Upper lobe of left lung (tissue), 6 donors: ENCODE data around the gene DOCK1. TPM values are rescaled to one million over a fixed set of nuclear protein-coding genes. Genes with fewer than 3 reads are reported as not detected.

Source experiments
- ATAC-seq, 2 donors: fragments of 200-7000 bp; cut with Tn5 transposase; one replicate each; pipeline ENCODE4 v1.9.1; 2022; ENCODE audit warnings: mild to moderate bottlenecking in 2 of 2, moderate library complexity in 2 of 2; ENCODE audit not compliant: low FRiP score in 2 of 2
- DNase-seq, 2 donors: peaks; one replicate each; pipeline ENCODE4 v3.0.0-alpha.2; 2019 to 2020
- H3K27ac ChIP-seq, 4 donors: fragments of 200-600 bp; sonication (generic); one replicate each; pipeline ENCODE4 v1.5.1; 2016 to 2019
- H3K27me3 ChIP-seq, 4 donors: fragments of 200-600 bp; sonication (generic); one replicate each; pipeline ENCODE4 v1.5.1; 2017 to 2019
- H3K36me3 ChIP-seq, 4 donors: fragments of 200-600 bp; sonication (generic); one replicate each; pipeline ENCODE4 v1.5.1; 2016 to 2019
- H3K4me1 ChIP-seq, 4 donors: fragments of 200-600 bp; sonication (generic); one replicate each; pipeline ENCODE4 v1.5.1; 2018 to 2019
- H3K4me3 ChIP-seq, 4 donors: fragments of 200-600 bp; sonication (generic); one replicate each; pipeline ENCODE4 v1.5.1; 2017 to 2019; ENCODE audit warnings: mild to moderate bottlenecking in 2 of 4, moderate library complexity in 1 of 4
- H3K9me3 ChIP-seq, 4 donors: fragments of 200-600 bp; sonication (generic); one replicate each; pipeline ENCODE4 v1.5.1; 2018 to 2019
- EP300 ChIP-seq, 4 donors: sonication (generic); formaldehyde crosslinking; IDR thresholded peaks; one replicate each; pipeline ENCODE4 v1.5.1; 2017; ENCODE audit warnings: antibody characterized with exemption in 4 of 4, control low read depth in 2 of 4
- POLR2A ChIP-seq, 4 donors: fragments of 450-650 bp; IDR thresholded peaks; one replicate each; pipeline ENCODE4 v1.5.1; 2016 to 2017; ENCODE audit warnings: antibody characterized with exemption in 4 of 4, mild to moderate bottlenecking in 2 of 4
- POLR2AphosphoS5 ChIP-seq, 2 donors: sonication (generic); formaldehyde crosslinking; IDR thresholded peaks; one replicate each; pipeline ENCODE4 v1.5.1; 2017; ENCODE audit warnings: antibody characterized with exemption in 2 of 2
- WGBS, 2 donors: methylation state at CpG; one replicate each; pipeline ENCODE4 v1.1.5; 2017 to 2018; 5-methylcytosine and 5-hydroxymethylcytosine counted together
- total RNA-seq, 6 donors: library from RNA; depleted of rRNA in 4 of 6; stranded (reverse); fragments of >200 nt in 4 of 6; gene quantifications; one replicate each; pipeline versions ENCODE4 v1.1.0 to v1.2.1, GENCODE V29; 2016 to 2021
- TF ChIP-seq, protein P1 (sequence below), 6 experiments: fragments of 450-650 bp in 4 of 6; fragments of 200-600 bp in 2 of 6; sonication (generic) in 2 of 6; IDR thresholded peaks; one replicate each; pipeline ENCODE4 v1.5.1; 2016 to 2019; ENCODE audit warnings: antibody characterized with exemption in 6 of 6
- donor health status: DM: no; HTN: no; CAD: no; lungs with moderate emphysema.
- donor health status: DM: no; HTN: yes; CAD: no; lungs with severe emphysema.

Gene DOCK1
- total RNA-seq, 6 donors from 2014 or later, result 37.5 to 63.9 (median 45.8) TPM

DNA sequence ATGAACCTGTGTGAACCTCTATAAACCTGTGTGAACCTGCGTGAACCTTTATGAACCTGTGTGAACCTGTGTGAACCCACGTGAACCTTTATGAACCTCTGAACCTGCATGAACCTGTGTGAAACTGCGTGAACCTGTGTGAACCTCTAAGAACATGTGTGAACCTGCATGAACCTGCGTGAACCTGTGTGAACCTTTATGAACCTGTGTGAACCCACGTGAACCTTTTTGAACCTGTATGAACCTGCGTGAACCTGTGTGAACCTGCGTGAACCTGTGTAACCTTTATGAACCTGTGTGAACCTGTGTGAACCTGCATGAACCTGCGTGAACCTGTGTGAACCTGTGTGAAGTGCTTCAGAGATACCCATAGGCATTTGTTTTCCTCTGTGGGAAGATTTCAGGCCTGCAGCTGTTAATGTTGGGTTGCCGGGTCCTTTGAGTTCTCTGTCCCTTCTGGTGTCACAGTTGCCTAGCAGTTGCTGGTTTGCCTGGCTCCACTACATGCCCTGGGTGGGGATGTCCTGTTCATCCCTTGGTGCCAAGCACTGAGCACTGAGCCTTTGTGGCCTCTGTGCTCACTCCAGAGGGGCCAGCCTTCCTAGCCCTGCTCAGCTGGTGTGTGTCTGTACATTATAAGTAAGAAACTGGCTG, 97.9 kb downstream of the DOCK1 start:
- no peak for ATAC-seq
- no peak overlapping the region for H3K4me3 ChIP-seq
- H3K27me3 ChIP-seq, result no peaks in the 10 kb centered on the region
- H3K4me1 ChIP-seq, result no peaks in the 10 kb centered on the region
- peaks cover 0 to 70% (median 37%) of the 10 kb centered on the region in 4 donors for H3K36me3 ChIP-seq
- 84 to 100% methylated on average over 4 to 9 of the region's 9 CpGs for WGBS, 2 donors
- no peak overlapping the region for H3K27ac ChIP-seq
- H3K9me3 ChIP-seq, result no peaks in the 10 kb centered on the region
- no peak for DNase-seq
- TF ChIP-seq POLR2AphosphoS5 (IDR thresholded peaks at IDR 0.05) (no peak), POLR2A (IDR thresholded peaks at IDR 0.05) (no peak), EP300 (IDR thresholded peaks at IDR 0.05) (no peak)
- TF ChIP-seq, protein P1, sequence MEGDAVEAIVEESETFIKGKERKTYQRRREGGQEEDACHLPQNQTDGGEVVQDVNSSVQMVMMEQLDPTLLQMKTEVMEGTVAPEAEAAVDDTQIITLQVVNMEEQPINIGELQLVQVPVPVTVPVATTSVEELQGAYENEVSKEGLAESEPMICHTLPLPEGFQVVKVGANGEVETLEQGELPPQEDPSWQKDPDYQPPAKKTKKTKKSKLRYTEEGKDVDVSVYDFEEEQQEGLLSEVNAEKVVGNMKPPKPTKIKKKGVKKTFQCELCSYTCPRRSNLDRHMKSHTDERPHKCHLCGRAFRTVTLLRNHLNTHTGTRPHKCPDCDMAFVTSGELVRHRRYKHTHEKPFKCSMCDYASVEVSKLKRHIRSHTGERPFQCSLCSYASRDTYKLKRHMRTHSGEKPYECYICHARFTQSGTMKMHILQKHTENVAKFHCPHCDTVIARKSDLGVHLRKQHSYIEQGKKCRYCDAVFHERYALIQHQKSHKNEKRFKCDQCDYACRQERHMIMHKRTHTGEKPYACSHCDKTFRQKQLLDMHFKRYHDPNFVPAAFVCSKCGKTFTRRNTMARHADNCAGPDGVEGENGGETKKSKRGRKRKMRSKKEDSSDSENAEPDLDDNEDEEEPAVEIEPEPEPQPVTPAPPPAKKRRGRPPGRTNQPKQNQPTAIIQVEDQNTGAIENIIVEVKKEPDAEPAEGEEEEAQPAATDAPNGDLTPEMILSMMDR (IDR thresholded peaks at IDR 0.05), result no peak

DNA sequence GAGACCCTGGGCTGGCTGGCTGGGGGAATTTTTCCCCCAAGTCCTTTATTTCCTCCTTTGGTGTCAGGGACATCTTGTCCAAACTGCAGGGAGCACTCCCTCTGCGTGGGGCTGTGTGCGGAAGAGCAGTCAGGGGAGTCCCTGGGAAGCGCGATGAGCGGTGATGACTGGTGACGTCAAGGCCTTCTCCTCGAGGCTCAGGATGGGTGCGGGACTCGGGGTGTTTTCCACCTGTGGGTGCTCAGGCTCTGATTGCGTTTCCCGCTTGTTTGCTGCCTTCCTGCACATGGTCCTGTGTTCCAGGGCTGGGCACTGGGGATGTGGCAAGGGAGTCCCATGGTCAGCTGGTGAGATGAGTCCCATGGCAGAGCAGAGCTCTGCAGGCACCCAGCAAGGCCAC, 101.2 kb downstream of the DOCK1 start:
- H3K36me3 ChIP-seq, result peaks cover 0 to 42% (median 19%) of the 10 kb centered on the region in 4 donors
- H3K27me3 ChIP-seq, result no peaks in the 10 kb centered on the region
- no peak overlapping the region for H3K27ac ChIP-seq
- H3K4me3 ChIP-seq, result no peak overlapping the region
- H3K9me3 ChIP-seq, result no peaks in the 10 kb centered on the region
- no peak for TF ChIP-seq POLR2A (IDR thresholded peaks at IDR 0.05)
- TF ChIP-seq POLR2AphosphoS5 (IDR thresholded peaks at IDR 0.05), result no peak
- no peak for TF ChIP-seq EP300 (IDR thresholded peaks at IDR 0.05)
- TF ChIP-seq, protein P1 (IDR thresholded peaks at IDR 0.05), result no peak
- 96 to 97% methylated on average over 11 of the region's 11 CpGs for WGBS, 2 donors
- DNase-seq (no peak), ATAC-seq (no peak)
- H3K4me1 ChIP-seq, result no peaks in the 10 kb centered on the region

DNA sequence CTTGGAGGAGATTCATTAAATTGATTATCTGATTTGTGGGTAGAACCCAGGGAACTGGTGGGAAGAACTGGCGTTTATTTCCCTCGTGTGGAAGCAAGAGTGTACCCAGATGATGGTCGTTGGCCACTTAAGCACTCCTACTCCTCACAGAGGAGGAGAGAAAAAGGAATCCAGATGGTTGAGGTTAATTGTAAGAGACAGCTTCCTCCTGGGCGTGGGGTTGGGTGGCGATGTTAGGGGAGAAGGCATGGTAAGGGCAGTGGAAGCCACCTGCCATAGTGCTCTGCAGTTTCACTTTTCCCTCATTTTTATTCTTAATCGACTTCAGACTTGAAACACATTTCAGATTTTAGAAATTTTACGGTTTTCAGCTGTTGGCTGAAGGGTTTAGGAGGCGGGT, 104.1 kb downstream of the DOCK1 start:
- DNase-seq (no peak), ATAC-seq (no peak)
- H3K36me3 ChIP-seq, result peaks cover 0 to 27% (median 11%) of the 10 kb centered on the region in 4 donors
- no peaks in the 10 kb centered on the region for H3K27me3 ChIP-seq
- no peak for TF ChIP-seq POLR2AphosphoS5 (IDR thresholded peaks at IDR 0.05)
- no peak for TF ChIP-seq EP300 (IDR thresholded peaks at IDR 0.05)
- TF ChIP-seq POLR2A (IDR thresholded peaks at IDR 0.05), result no peak
- TF ChIP-seq, protein P1 (IDR thresholded peaks at IDR 0.05), result no peak
- H3K4me3 ChIP-seq, result no peak overlapping the region
- whole genome bisulfite sequencing, 2 donors, result 69 to 85% methylated on average over 8 of the region's 8 CpGs
- no peaks in the 10 kb centered on the region for H3K9me3 ChIP-seq
- no peak overlapping the region for H3K27ac ChIP-seq
- peaks cover 0 to 11% (median 7%) of the 10 kb centered on the region in 4 donors for H3K4me1 ChIP-seq

DNA sequence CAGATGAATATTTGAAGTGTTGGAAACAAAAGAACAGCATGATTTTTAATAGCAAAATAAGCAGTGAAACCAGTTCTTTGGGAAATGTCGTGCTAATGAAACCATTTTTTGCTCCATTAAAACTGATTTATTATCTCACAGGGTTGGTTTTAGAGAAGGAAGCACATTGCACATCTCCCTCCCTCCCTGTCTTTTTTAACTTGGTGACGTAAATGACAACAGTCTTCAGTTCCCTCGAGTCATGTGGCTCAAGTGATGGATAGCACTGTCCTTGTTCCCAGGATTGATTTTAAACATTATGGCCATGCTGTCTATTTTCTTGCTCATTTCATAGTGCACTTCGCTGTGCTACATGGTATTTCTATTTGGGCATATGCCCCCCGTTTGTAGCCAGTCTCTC, 105.9 kb downstream of the DOCK1 start:
- H3K27me3 ChIP-seq, result no peaks in the 10 kb centered on the region
- H3K9me3 ChIP-seq, result no peaks in the 10 kb centered on the region
- TF ChIP-seq POLR2AphosphoS5 (IDR thresholded peaks at IDR 0.05) (no peak), EP300 (IDR thresholded peaks at IDR 0.05) (no peak), POLR2A (IDR thresholded peaks at IDR 0.05) (no peak)
- TF ChIP-seq, protein P1 (IDR thresholded peaks at IDR 0.05), result no peak
- H3K4me1 ChIP-seq, result peaks cover 0 to 11% (median 7%) of the 10 kb centered on the region in 4 donors
- no peak for ATAC-seq
- 64 to 71% methylated on average over 5 of the region's 5 CpGs for WGBS, 2 donors
- H3K4me3 ChIP-seq, result no peak overlapping the region
- H3K27ac ChIP-seq, result no peak overlapping the region
- DNase-seq, result no peak
- peaks cover 0 to 27% (median 16%) of the 10 kb centered on the region in 4 donors for H3K36me3 ChIP-seq
